DOHH2 (cell line): ENCODE measurements around the gene DNAJB12.

Source experiments
- CTCF ChIP-seq: fragments of 200-600 bp; sonication (generic); IDR thresholded peaks from one replicate; pipeline ENCODE4 v1.5.1; 2014; ENCODE audit warnings: antibody characterized with exemption, mild to moderate bottlenecking, low read depth, low read length; ENCODE audit not compliant: poor library complexity, severe bottlenecking
- EZH2phosphoT487 ChIP-seq: fragments of 200-600 bp; sonication (generic); IDR thresholded peaks from 2 replicates; pipeline ENCODE4 v1.6.1; 2017; ENCODE audit warnings: borderline replicate concordance, mild to moderate bottlenecking, antibody characterized with exemption, low read length, moderate library complexity, mixed read lengths

- no peak for TF ChIP-seq CTCF
- TF ChIP-seq EZH2phosphoT487, result no peak
These were observed 3.2 kb downstream of the DNAJB12 start for GRCh38 chr10:72351479-72351878.
